NT2/D1 (cell line): ENCODE results near the gene NIPBL.

Experiments used
- SUZ12 ChIP-seq: IDR thresholded peaks from 2 replicates; pipeline ENCODE4 v1.6.1; 2011; ENCODE audit not compliant: insufficient read length, insufficient read depth; ENCODE audit errors: extremely low read depth
- YY1 ChIP-seq: IDR thresholded peaks from 2 replicates; pipeline ENCODE4 v1.6.1; 2011; ENCODE audit not compliant: insufficient read length, insufficient read depth
- ZNF274 ChIP-seq: IDR thresholded peaks from 2 replicates; pipeline ENCODE4 v1.6.1; 2011; ENCODE audit warnings: mild to moderate bottlenecking, low read depth, low read length

- TF ChIP-seq YY1 (no peak), ZNF274 (no peak), SUZ12 (no peak)
Observed at GRCh38 chr5:36946101-36946500, 69.5 kb downstream of the NIPBL start.
